GM23338 (cell line): ENCODE data around the gene SIRPD. TPM values are rescaled to one million over a fixed set of nuclear protein-coding genes. Genes with fewer than 3 reads are reported as not detected.

ENCODE experiments used
- ATAC-seq: fragments of 200-7000 bp; cut with Tn5 transposase; 3 replicates; pipeline ENCODE4 v1.9.1; 2020
- DNase-seq: peaks from one replicate; pipeline ENCODE4 v3.0.0-alpha.2; 2015; ENCODE audit warnings: low spot score
- H2AFZ ChIP-seq: fragments of 200-600 bp; sonication (generic); 2 replicates; pipeline ENCODE4 v1.8.0; 2016; ENCODE audit warnings: antibody characterized with exemption, mild to moderate bottlenecking, moderate library complexity
- H3F3A ChIP-seq: fragments of 200-600 bp; sonication (generic); replicated peaks from 2 replicates; pipeline ENCODE4 v1.8.0; 2017; ENCODE audit warnings: antibody characterized with exemption, mixed run types, low read depth
- H3K27ac ChIP-seq: fragments of 200-600 bp; sonication (generic); 2 replicates; pipeline ENCODE4 v1.6.1; 2016; ENCODE audit warnings: low read depth
- H3K27me3 ChIP-seq: fragments of 200-600 bp; sonication (generic); 2 replicates; pipeline ENCODE4 v1.8.0; 2016; ENCODE audit warnings: mild to moderate bottlenecking, mixed run types, moderate library complexity; ENCODE audit not compliant: insufficient read depth
- H3K36me3 ChIP-seq: fragments of 200-600 bp; sonication (generic); 2 replicates; pipeline ENCODE4 v1.8.0; 2016; ENCODE audit warnings: mild to moderate bottlenecking; ENCODE audit not compliant: insufficient read depth
- H3K4me1 ChIP-seq: fragments of 200-600 bp; sonication (generic); 2 replicates; pipeline ENCODE4 v1.8.0; 2016; ENCODE audit warnings: mild to moderate bottlenecking, moderate library complexity; ENCODE audit not compliant: insufficient read depth
- H3K4me2 ChIP-seq: fragments of 200-600 bp; sonication (generic); 2 replicates; pipeline ENCODE4 v1.7.1; 2017; ENCODE audit warnings: mixed run types
- H3K4me3 ChIP-seq: fragments of 200-600 bp; sonication (generic); 2 replicates; pipeline ENCODE4 v1.6.1; 2016; ENCODE audit warnings: mixed run types
- H3K79me2 ChIP-seq: fragments of 200-600 bp; sonication (generic); replicated peaks from 2 replicates; pipeline ENCODE4 v1.8.0; 2017; ENCODE audit warnings: mild to moderate bottlenecking; ENCODE audit not compliant: insufficient read depth
- H3K9me2 ChIP-seq: fragments of 200-600 bp; sonication (generic); 2 replicates; pipeline ENCODE4 v1.8.0; 2017; ENCODE audit not compliant: insufficient read depth
- H4K20me1 ChIP-seq: fragments of 200-600 bp; sonication (generic); replicated peaks from 2 replicates; pipeline ENCODE4 v1.8.0; 2017; ENCODE audit warnings: mild to moderate bottlenecking; ENCODE audit not compliant: insufficient read depth
- H3K27ac Mint-ChIP-seq: 2 replicates; pipeline ENCODE4 v1.8.0; 2020; ENCODE audit warnings: inconsistent platforms, mild to moderate bottlenecking, moderate library complexity, mixed read lengths
- H3K27me3 Mint-ChIP-seq: 3 replicates; pipeline ENCODE4 v1.8.0; 2022; ENCODE audit warnings: low read depth, mild to moderate bottlenecking, moderate library complexity, mixed read lengths, inconsistent platforms; ENCODE audit not compliant: insufficient read depth, poor library complexity
- H3K36me3 Mint-ChIP-seq: 3 replicates; pipeline ENCODE4 v1.8.0; 2021; ENCODE audit warnings: low read depth, mild to moderate bottlenecking, inconsistent platforms, moderate library complexity, mixed read lengths
- H3K4me1 Mint-ChIP-seq: 3 replicates; pipeline ENCODE4 v1.8.0; 2020; ENCODE audit warnings: mild to moderate bottlenecking, inconsistent platforms, mixed read lengths
- H3K4me3 Mint-ChIP-seq: 3 replicates; pipeline ENCODE4 v1.8.0; 2021; ENCODE audit warnings: moderate library complexity, mild to moderate bottlenecking, inconsistent platforms, mixed read lengths
- H3K9me3 Mint-ChIP-seq: 3 replicates; pipeline ENCODE4 v1.8.0; 2020; ENCODE audit warnings: moderate library complexity, mild to moderate bottlenecking, inconsistent platforms, mixed read lengths
- EZH2phosphoT487 ChIP-seq: fragments of 200-600 bp; sonication (generic); IDR thresholded peaks from one replicate; pipeline ENCODE4 v1.8.1; 2018; ENCODE audit warnings: antibody characterized with exemption; ENCODE audit not compliant: unreplicated experiment
- NANOG ChIP-seq: IDR thresholded peaks from 2 replicates; pipeline ENCODE4 v1.6.1; 2016; ENCODE audit warnings: antibody characterized with exemption, borderline replicate concordance
- POLR2AphosphoS5 ChIP-seq: IDR thresholded peaks from 2 replicates; pipeline ENCODE4 v1.6.1; 2016; ENCODE audit warnings: antibody characterized with exemption, low read depth
- STAT1 ChIP-seq: IDR thresholded peaks from one replicate; pipeline ENCODE4 v1.6.1; 2016; ENCODE audit warnings: antibody characterized with exemption; ENCODE audit not compliant: unreplicated experiment
- ZNF114 ChIP-seq: fragments of 250-450 bp; sonication (Bioruptor Pico); IDR thresholded peaks from 2 replicates; pipeline ENCODE4 v1.5.0; 2020; ENCODE audit warnings: mild to moderate bottlenecking, moderate library complexity
- ZNF331 ChIP-seq: fragments of 250-450 bp; sonication (Bioruptor Pico); IDR thresholded peaks from 2 replicates; pipeline ENCODE4 v1.5.0; 2020; ENCODE audit warnings: low read depth, mild to moderate bottlenecking, moderate library complexity
- polyA plus RNA-seq: library from polyadenylated mRNA; unstranded; fragments of >200 nt; fragmentation: Nextera tagmentation; extraction: Ambion mirVana; gene quantifications from 2 replicates; pipeline ENCODE4 v1.2.1, GENCODE V29; 2016
- total RNA-seq: library from RNA; depleted of rRNA; stranded (reverse); fragments of >200 nt; shearing (Covaris generic); gene quantifications from 2 replicates; pipeline ENCODE4 v1.2.3, GENCODE V29; 2014
- TF ChIP-seq, protein P1 (sequence below), 2 experiments: fragments of 200-600 bp in 1 of 2; sonication (generic) in 1 of 2; conservative IDR thresholded peaks; 2 replicates each; pipeline versions ENCODE4 v1.5.1 to v1.6.1; 2016 to 2017; ENCODE audit warnings: antibody characterized with exemption in 2 of 2, low read depth in 2 of 2, mild to moderate bottlenecking in 2 of 2, moderate library complexity in 1 of 2
- TF ChIP-seq, protein P2 (sequence below): IDR thresholded peaks from one replicate; pipeline ENCODE4 v1.6.1; 2018; ENCODE audit warnings: antibody characterized with exemption; ENCODE audit not compliant: unreplicated experiment
- TF ChIP-seq, protein P3 (sequence below): IDR thresholded peaks from 2 replicates; pipeline ENCODE4 v1.6.1; 2016; ENCODE audit warnings: antibody characterized with exemption

SIRPD gene
- total and polyA plus RNA-seq, 2 experiments from 2014 or later = not detected

DNA sequence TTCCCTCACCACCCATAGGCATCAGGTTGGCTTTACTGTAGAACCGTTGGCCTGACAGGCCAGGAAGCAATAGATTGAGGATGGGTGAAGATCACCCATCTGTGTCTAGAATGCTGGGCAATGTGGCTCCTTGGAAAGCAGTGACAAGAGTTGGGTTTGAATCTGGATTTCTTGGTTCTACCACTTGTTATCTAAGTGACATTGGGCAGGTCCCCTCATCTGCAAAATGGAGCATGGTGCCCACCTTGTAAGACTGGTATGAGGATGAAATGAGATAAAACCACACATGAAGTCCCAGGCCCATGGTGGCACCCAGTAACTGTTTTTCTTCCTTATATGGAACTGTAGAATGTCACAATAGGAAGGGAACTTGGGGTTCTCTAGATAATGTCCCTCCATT is 43.7 kb downstream of the SIRPD start:
- no peaks in the 10 kb centered on the region for H3K9me3 Mint-ChIP-seq
- peaks cover 3% of the 10 kb centered on the region for H3K27me3 Mint-ChIP-seq
- H3K27ac Mint-ChIP-seq = no peak overlapping the region

GRCh38 chr20:1509237-1509636 is 48.3 kb downstream of the SIRPD start:
- Histone ChIP-seq H3K79me2 (no peaks in the 10 kb centered on the region), H3K4me3 (no peak overlapping the region), H3F3A (no peaks in the 10 kb centered on the region), H3K4me2 (no peak overlapping the region), H3K9me2 (0 out of 2 replicates have a peak, but pooled peaks cover 3% of the 10 kb centered on the region), H3K27me3 (no peaks in the 10 kb centered on the region), H3K4me1 (no peaks in the 10 kb centered on the region), H4K20me1 (no peaks in the 10 kb centered on the region), H2AFZ (no peak overlapping the region), H3K27ac (no peak overlapping the region), H3K36me3 (no peaks in the 10 kb centered on the region)
- no peak overlapping the region for H3K27ac Mint-ChIP-seq
- H3K36me3 Mint-ChIP-seq = no peaks in the 10 kb centered on the region
- H3K4me1 Mint-ChIP-seq = no peaks in the 10 kb centered on the region
- DNase-seq (peak; percentile 45), ATAC-seq (peak; percentile 77)
- H3K4me3 Mint-ChIP-seq = no peak overlapping the region
- no peaks in the 10 kb centered on the region for H3K9me3 Mint-ChIP-seq
- H3K27me3 Mint-ChIP-seq = no peaks in the 10 kb centered on the region
- TF ChIP-seq, protein P1, sequence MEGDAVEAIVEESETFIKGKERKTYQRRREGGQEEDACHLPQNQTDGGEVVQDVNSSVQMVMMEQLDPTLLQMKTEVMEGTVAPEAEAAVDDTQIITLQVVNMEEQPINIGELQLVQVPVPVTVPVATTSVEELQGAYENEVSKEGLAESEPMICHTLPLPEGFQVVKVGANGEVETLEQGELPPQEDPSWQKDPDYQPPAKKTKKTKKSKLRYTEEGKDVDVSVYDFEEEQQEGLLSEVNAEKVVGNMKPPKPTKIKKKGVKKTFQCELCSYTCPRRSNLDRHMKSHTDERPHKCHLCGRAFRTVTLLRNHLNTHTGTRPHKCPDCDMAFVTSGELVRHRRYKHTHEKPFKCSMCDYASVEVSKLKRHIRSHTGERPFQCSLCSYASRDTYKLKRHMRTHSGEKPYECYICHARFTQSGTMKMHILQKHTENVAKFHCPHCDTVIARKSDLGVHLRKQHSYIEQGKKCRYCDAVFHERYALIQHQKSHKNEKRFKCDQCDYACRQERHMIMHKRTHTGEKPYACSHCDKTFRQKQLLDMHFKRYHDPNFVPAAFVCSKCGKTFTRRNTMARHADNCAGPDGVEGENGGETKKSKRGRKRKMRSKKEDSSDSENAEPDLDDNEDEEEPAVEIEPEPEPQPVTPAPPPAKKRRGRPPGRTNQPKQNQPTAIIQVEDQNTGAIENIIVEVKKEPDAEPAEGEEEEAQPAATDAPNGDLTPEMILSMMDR (conservative IDR thresholded peaks at IDR 0.05; ENCODE audit: low read depth in 2 of 2) = peak; percentile 41 to 64
- TF ChIP-seq POLR2AphosphoS5 = no peak

More for the DNA sequence above, 43.7 kb downstream of the SIRPD start:
- Histone ChIP-seq H2AFZ (no peak overlapping the region), H3K4me3 (no peak overlapping the region), H3K27ac (no peak overlapping the region), H3K27me3 (no peaks in the 10 kb centered on the region), H4K20me1 (no peaks in the 10 kb centered on the region; the same call in 1 of the 2 replicates), H3K9me2 (peaks cover 18% of the 10 kb centered on the region; the same call in 1 of the 2 replicates), H3K4me1 (peaks cover 8% of the 10 kb centered on the region), H3F3A (no peaks in the 10 kb centered on the region), H3K79me2 (no peaks in the 10 kb centered on the region), H3K36me3 (no peaks in the 10 kb centered on the region), H3K4me2 (no peak overlapping the region)
- DNase-seq = no peak
- no peak for TF ChIP-seq NANOG
- ATAC-seq = no peak
- H3K36me3 Mint-ChIP-seq = no peaks in the 10 kb centered on the region
- H3K4me3 Mint-ChIP-seq = no peak overlapping the region
- H3K4me1 Mint-ChIP-seq = peaks cover 12% of the 10 kb centered on the region; the same call in 2 of the 3 replicates

GRCh38 chr20:1508574-1508973 is 48.9 kb downstream of the SIRPD start:
- Histone ChIP-seq H3F3A (no peaks in the 10 kb centered on the region), H3K4me1 (no peaks in the 10 kb centered on the region), H4K20me1 (no peaks in the 10 kb centered on the region), H3K4me2 (no peak overlapping the region), H3K36me3 (no peaks in the 10 kb centered on the region), H3K9me2 (0 out of 2 replicates have a peak, but pooled peaks cover 3% of the 10 kb centered on the region), H3K27ac (no peak overlapping the region), H3K4me3 (no peak overlapping the region), H2AFZ (no peak overlapping the region), H3K27me3 (no peaks in the 10 kb centered on the region), H3K79me2 (no peaks in the 10 kb centered on the region)
- TF ChIP-seq EZH2phosphoT487 (no peak), STAT1 (no peak), ZNF114 (no peak), ZNF331 (CRISPR knock-in tag) (no peak)
- TF ChIP-seq, protein P2, sequence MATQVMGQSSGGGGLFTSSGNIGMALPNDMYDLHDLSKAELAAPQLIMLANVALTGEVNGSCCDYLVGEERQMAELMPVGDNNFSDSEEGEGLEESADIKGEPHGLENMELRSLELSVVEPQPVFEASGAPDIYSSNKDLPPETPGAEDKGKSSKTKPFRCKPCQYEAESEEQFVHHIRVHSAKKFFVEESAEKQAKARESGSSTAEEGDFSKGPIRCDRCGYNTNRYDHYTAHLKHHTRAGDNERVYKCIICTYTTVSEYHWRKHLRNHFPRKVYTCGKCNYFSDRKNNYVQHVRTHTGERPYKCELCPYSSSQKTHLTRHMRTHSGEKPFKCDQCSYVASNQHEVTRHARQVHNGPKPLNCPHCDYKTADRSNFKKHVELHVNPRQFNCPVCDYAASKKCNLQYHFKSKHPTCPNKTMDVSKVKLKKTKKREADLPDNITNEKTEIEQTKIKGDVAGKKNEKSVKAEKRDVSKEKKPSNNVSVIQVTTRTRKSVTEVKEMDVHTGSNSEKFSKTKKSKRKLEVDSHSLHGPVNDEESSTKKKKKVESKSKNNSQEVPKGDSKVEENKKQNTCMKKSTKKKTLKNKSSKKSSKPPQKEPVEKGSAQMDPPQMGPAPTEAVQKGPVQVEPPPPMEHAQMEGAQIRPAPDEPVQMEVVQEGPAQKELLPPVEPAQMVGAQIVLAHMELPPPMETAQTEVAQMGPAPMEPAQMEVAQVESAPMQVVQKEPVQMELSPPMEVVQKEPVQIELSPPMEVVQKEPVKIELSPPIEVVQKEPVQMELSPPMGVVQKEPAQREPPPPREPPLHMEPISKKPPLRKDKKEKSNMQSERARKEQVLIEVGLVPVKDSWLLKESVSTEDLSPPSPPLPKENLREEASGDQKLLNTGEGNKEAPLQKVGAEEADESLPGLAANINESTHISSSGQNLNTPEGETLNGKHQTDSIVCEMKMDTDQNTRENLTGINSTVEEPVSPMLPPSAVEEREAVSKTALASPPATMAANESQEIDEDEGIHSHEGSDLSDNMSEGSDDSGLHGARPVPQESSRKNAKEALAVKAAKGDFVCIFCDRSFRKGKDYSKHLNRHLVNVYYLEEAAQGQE = no peak
- TF ChIP-seq, protein P1 (conservative IDR thresholded peaks at IDR 0.05; ENCODE audit: low read depth in 2 of 2) = no peak
- TF ChIP-seq, protein P3, sequence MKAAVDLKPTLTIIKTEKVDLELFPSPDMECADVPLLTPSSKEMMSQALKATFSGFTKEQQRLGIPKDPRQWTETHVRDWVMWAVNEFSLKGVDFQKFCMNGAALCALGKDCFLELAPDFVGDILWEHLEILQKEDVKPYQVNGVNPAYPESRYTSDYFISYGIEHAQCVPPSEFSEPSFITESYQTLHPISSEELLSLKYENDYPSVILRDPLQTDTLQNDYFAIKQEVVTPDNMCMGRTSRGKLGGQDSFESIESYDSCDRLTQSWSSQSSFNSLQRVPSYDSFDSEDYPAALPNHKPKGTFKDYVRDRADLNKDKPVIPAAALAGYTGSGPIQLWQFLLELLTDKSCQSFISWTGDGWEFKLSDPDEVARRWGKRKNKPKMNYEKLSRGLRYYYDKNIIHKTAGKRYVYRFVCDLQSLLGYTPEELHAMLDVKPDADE = no peak
- ATAC-seq (no peak), DNase-seq (no peak)
- no peak overlapping the region for H3K4me3 Mint-ChIP-seq
- H3K36me3 Mint-ChIP-seq = peaks cover under 1% of the 10 kb centered on the region; the same call in 1 of the 3 replicates
- H3K9me3 Mint-ChIP-seq = peaks cover under 1% of the 10 kb centered on the region; the same call in 1 of the 3 replicates
- no peaks in the 10 kb centered on the region; the same call in 2 of the 3 replicates for H3K4me1 Mint-ChIP-seq
- H3K27me3 Mint-ChIP-seq = no peaks in the 10 kb centered on the region
- H3K27ac Mint-ChIP-seq = no peak overlapping the region
